HG03460 (cell line): ENCODE data around the gene PSME4.
"Not testable (repeated sequence)": the region's sequence is repeated elsewhere in the genome, so short reads cannot be mapped to it uniquely, and the experiment has no call there.

Source experiments
- ATAC-seq: cut with Tn5 transposase; IDR thresholded peaks from one replicate; pipeline ENCODE4 v1.9.1; 2021; ENCODE audit not compliant: unreplicated experiment

The PSME4 gene

GRCh38 chr2:53969285-53969967 is 1.4 kb downstream of the PSME4 start:
- peak; percentile 19 for ATAC-seq

- no peak for ATAC-seq
Observed at GRCh38 chr2:53964987-53965687, 5.7 kb downstream of the PSME4 start.

- ATAC-seq, result no peak
Observed at GRCh38 chr2:53964257-53964952, 6.4 kb downstream of the PSME4 start.

- not testable (repeated sequence) for ATAC-seq
Observed at GRCh38 chr2:53961478-53962216, 9.1 kb downstream of the PSME4 start.

GRCh38 chr2:53960476-53960875 is 10.3 kb downstream of the PSME4 start:
- ATAC-seq, result no peak

GRCh38 chr2:53958443-53958842 is 12.3 kb downstream of the PSME4 start:
- no peak for ATAC-seq

- ATAC-seq, result no peak
Observed at GRCh38 chr2:53952519-53952918, 18.3 kb downstream of the PSME4 start.

GRCh38 chr2:53949457-53949856 is 21.3 kb downstream of the PSME4 start:
- peak; percentile 49 for ATAC-seq

GRCh38 chr2:53945538-53945937 is 25.3 kb downstream of the PSME4 start:
- ATAC-seq, result no peak

GRCh38 chr2:53944542-53944941 is 26.3 kb downstream of the PSME4 start:
- ATAC-seq, result no peak

- no peak for ATAC-seq
Observed at GRCh38 chr2:53942280-53942679, 28.5 kb downstream of the PSME4 start.

GRCh38 chr2:53941749-53942148 is 29.0 kb downstream of the PSME4 start:
- ATAC-seq, result peak; percentile 72

GRCh38 chr2:53939656-53940055 is 31.1 kb downstream of the PSME4 start:
- no peak for ATAC-seq

- no peak for ATAC-seq
Observed at GRCh38 chr2:53938904-53939303, 31.9 kb downstream of the PSME4 start.

GRCh38 chr2:53933329-53933728 is 37.5 kb downstream of the PSME4 start:
- no peak for ATAC-seq

GRCh38 chr2:53926321-53926720 is 44.5 kb downstream of the PSME4 start:
- not testable (repeated sequence) for ATAC-seq

GRCh38 chr2:53913721-53914120 is 57.1 kb downstream of the PSME4 start:
- peak; percentile 97 for ATAC-seq

GRCh38 chr2:53911434-53912189 is 59.2 kb downstream of the PSME4 start:
- ATAC-seq, result no peak

GRCh38 chr2:53907582-53907981 is 63.2 kb downstream of the PSME4 start:
- no peak for ATAC-seq

- ATAC-seq, result no peak
Observed at GRCh38 chr2:53905396-53905795, 65.4 kb downstream of the PSME4 start.

- no peak for ATAC-seq
Observed at GRCh38 chr2:53903011-53903410, 67.8 kb downstream of the PSME4 start.
